Measurements from ENCODE around the gene SMIM5. TPM values are rescaled to one million over a fixed set of nuclear protein-coding genes. Genes with fewer than 3 reads are reported as not detected.

SMIM5 gene
- total RNA-seq, 1 donor from 2014 or later: not detected

DNA sequence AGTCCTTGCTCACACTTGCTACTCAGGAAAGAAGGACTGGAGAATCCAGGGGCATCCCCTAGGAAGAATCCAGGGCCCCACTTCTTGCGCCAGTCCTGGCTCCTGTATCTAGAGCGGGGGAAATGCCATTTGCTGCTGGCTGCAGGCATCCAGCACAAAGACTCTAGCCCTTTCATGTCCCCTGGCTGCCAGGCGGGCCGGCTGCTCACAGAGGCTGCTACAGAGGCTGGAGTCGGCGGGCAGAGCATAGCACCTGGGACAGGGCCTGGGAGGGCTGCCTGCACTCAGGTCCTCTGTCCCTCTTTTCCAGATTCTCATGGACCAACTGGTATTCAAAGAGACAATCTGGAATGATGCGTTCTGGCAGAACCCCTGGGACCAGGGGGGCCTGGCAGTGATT is 13.8 kb downstream of the SMIM5 start:
- H3K4me1 Mint-ChIP-seq (ENCODE audit: low read depth): peaks cover 3% of the 10 kb centered on the region
- H3K9me3 Mint-ChIP-seq (ENCODE audit: low read depth): no peaks in the 10 kb centered on the region
- DNase-seq (ENCODE audit: low spot score): peak; percentile 83
- no peak overlapping the region for H3K27ac Mint-ChIP-seq (ENCODE audit: unreplicated experiment)
- no peaks in the 10 kb centered on the region for H3K27me3 Mint-ChIP-seq (ENCODE audit: low read depth)
- no peak overlapping the region for H3K4me3 Mint-ChIP-seq (ENCODE audit: unreplicated experiment)
- H3K36me3 Mint-ChIP-seq (ENCODE audit: low read depth): peaks cover 12% of the 10 kb centered on the region
- TF ChIP-seq, protein P1, sequence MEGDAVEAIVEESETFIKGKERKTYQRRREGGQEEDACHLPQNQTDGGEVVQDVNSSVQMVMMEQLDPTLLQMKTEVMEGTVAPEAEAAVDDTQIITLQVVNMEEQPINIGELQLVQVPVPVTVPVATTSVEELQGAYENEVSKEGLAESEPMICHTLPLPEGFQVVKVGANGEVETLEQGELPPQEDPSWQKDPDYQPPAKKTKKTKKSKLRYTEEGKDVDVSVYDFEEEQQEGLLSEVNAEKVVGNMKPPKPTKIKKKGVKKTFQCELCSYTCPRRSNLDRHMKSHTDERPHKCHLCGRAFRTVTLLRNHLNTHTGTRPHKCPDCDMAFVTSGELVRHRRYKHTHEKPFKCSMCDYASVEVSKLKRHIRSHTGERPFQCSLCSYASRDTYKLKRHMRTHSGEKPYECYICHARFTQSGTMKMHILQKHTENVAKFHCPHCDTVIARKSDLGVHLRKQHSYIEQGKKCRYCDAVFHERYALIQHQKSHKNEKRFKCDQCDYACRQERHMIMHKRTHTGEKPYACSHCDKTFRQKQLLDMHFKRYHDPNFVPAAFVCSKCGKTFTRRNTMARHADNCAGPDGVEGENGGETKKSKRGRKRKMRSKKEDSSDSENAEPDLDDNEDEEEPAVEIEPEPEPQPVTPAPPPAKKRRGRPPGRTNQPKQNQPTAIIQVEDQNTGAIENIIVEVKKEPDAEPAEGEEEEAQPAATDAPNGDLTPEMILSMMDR (IDR thresholded peaks at IDR 0.05): no peak

DNA sequence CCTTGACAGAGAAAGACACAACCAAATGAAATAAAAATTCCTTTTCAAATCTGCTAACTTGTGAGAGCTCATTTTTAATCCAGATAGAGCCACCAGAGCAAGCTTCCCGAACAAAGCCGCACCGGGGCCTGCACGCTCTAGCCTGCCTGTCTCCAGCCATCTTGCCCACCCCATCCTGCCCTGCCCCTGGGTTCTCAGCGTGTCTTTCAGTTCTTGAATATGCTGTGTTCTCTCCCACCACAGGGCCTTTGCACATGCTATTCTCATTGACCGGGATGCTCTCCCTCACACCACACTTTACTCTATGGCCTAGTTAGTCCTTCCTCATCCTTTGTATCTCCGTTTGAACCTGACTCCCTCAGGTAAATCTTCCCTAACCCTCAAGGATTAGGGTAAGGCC is 14.7 kb downstream of the SMIM5 start:
- Mint-ChIP-seq H3K36me3 (ENCODE audit: low read depth) (peaks cover 14% of the 10 kb centered on the region), H3K27me3 (ENCODE audit: low read depth) (no peaks in the 10 kb centered on the region), H3K27ac (ENCODE audit: unreplicated experiment) (no peak overlapping the region), H3K9me3 (ENCODE audit: low read depth) (no peaks in the 10 kb centered on the region), H3K4me1 (ENCODE audit: low read depth) (peaks cover 3% of the 10 kb centered on the region), H3K4me3 (ENCODE audit: unreplicated experiment) (no peak overlapping the region)
- peak; percentile 51 for DNase-seq (ENCODE audit: low spot score)
- TF ChIP-seq, protein P1 (IDR thresholded peaks at IDR 0.05): no peak

DNA sequence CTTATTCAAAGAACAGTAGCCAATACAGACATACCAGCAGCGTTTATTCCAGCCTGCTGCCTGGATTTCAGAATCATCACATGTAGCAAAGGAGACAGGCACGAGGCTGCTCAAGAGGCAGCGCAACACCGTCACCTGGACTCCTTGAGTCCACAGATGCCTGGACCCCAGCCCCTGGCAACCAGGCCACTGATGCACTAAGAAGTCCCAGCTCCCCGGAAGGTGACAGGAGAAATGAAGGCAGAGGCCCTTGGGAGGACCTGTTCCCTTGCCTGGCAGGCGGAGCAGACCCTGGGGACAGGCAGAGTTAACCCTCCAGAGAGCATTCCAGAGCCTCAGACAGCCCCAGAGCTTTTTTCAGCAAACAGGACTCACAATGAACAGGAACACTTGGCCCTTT is 16.5 kb downstream of the SMIM5 start:
- Mint-ChIP-seq H3K9me3 (ENCODE audit: low read depth) (no peaks in the 10 kb centered on the region), H3K27ac (ENCODE audit: unreplicated experiment) (no peak overlapping the region), H3K36me3 (ENCODE audit: low read depth) (peaks cover 15% of the 10 kb centered on the region), H3K27me3 (ENCODE audit: low read depth) (no peaks in the 10 kb centered on the region), H3K4me1 (ENCODE audit: low read depth) (peaks cover 3% of the 10 kb centered on the region), H3K4me3 (ENCODE audit: unreplicated experiment) (no peak overlapping the region)
- TF ChIP-seq, protein P1 (IDR thresholded peaks at IDR 0.05): no peak
- DNase-seq (ENCODE audit: low spot score): no peak

DNA sequence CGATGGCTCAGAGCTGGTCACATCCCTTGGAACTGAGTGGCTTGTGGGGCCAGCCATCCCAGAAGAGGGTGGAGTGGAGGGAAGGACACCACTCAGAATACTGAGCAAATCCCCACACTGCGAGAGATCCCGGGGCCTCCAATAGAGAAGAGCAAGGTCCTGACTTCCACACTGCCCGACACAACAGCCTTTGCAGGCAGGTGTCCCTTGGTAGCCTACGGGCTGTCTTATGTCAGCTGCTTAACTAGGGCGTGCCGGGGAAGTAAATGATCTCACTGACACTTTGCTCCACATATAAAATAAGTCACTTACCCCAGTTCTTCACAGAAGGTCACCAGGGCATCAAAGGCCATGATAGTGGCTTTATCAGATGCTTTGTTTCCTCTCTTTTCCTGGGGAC is 17.6 kb downstream of the SMIM5 start:
- TF ChIP-seq, protein P1 (IDR thresholded peaks at IDR 0.05): no peak
- H3K9me3 Mint-ChIP-seq (ENCODE audit: low read depth): no peaks in the 10 kb centered on the region
- no peak for DNase-seq (ENCODE audit: low spot score)
- peaks cover 15% of the 10 kb centered on the region for H3K36me3 Mint-ChIP-seq (ENCODE audit: low read depth)
- H3K4me3 Mint-ChIP-seq (ENCODE audit: unreplicated experiment): no peak overlapping the region
- no peak overlapping the region for H3K27ac Mint-ChIP-seq (ENCODE audit: unreplicated experiment)
- H3K27me3 Mint-ChIP-seq (ENCODE audit: low read depth): no peaks in the 10 kb centered on the region
- H3K4me1 Mint-ChIP-seq (ENCODE audit: low read depth): peaks cover 3% of the 10 kb centered on the region

DNA sequence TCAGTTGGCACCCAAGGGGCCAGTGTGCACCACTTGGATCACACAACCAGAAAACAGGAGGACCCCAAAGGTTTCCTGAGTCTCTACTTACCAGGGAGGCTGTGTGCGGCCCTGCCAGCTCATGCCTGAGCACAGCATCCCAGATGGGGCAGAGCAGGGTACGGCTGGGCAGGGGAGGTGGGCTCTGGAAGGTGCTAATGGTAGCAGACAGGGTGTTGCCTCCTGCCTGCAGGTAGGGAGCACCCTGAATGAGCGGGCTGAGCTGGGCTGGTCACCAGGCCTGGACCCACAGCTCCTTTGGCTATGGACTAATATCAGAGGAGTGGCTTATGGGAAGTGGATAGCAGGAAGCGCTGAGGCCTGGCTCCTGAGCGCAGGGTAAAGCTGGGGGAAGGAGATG is 19.1 kb downstream of the SMIM5 start:
- DNase-seq (ENCODE audit: low spot score): peak; percentile 60
- Mint-ChIP-seq H3K4me3 (ENCODE audit: unreplicated experiment) (no peak overlapping the region), H3K27ac (ENCODE audit: unreplicated experiment) (no peak overlapping the region), H3K9me3 (ENCODE audit: low read depth) (no peaks in the 10 kb centered on the region), H3K27me3 (ENCODE audit: low read depth) (no peaks in the 10 kb centered on the region), H3K36me3 (ENCODE audit: low read depth) (peaks cover 20% of the 10 kb centered on the region), H3K4me1 (ENCODE audit: low read depth) (no peaks in the 10 kb centered on the region)
- TF ChIP-seq, protein P1 (IDR thresholded peaks at IDR 0.05): no peak
